Gastroesophageal sphincter (tissue), 4 donors: Measurements from ENCODE around the gene GJA4. TPM values are rescaled to one million over a fixed set of nuclear protein-coding genes. Genes with fewer than 3 reads are reported as not detected.

Experiments used
- ATAC-seq: fragments of 150-250 bp; one replicate; pipeline ENCODE4 v1.9.1; 2016; ENCODE audit warnings: mild to moderate bottlenecking, moderate library complexity
- H3K27ac ChIP-seq, 4 donors: fragments of 200-600 bp; sonication (generic) in 3 of 4; 1 replicate in 3 of 4; 2 replicates in 1 of 4; pipeline ENCODE4 v1.5.1; 2016 to 2019
- H3K27me3 ChIP-seq: fragments of 200-600 bp; sonication (generic); one replicate; pipeline ENCODE4 v1.5.1; 2019
- H3K36me3 ChIP-seq, 2 donors: fragments of 200-600 bp; sonication (generic); one replicate each; pipeline ENCODE4 v1.5.1; 2019; ENCODE audit warnings: control low read depth in 1 of 2
- H3K4me1 ChIP-seq, 3 donors: fragments of 200-600 bp; sonication (generic); 1 replicate in 2 of 3; 2 replicates in 1 of 3; pipeline ENCODE4 v1.5.1; 2016 to 2019; ENCODE audit warnings: control low read depth in 2 of 3
- H3K4me3 ChIP-seq, 2 donors: fragments of 200-600 bp; sonication (generic); one replicate each; pipeline ENCODE4 v1.5.1; 2019; ENCODE audit warnings: mild to moderate bottlenecking in 1 of 2, moderate library complexity in 1 of 2
- H3K9me3 ChIP-seq, 3 donors: fragments of 200-600 bp; sonication (generic); one replicate each; pipeline ENCODE4 v1.5.1; 2017 to 2019; ENCODE audit warnings: control low read depth in 2 of 3
- EP300 ChIP-seq: sonication (generic); formaldehyde crosslinking; IDR thresholded peaks from one replicate; pipeline ENCODE4 v1.6.1; 2017; ENCODE audit warnings: antibody characterized with exemption, mild to moderate bottlenecking
- POLR2A ChIP-seq, 2 donors: fragments of 450-650 bp; IDR thresholded peaks; one replicate each; pipeline ENCODE4 v1.6.1; 2017; ENCODE audit warnings: antibody characterized with exemption in 2 of 2, mild to moderate bottlenecking in 2 of 2, moderate library complexity in 1 of 2
- POLR2AphosphoS5 ChIP-seq: sonication (generic); formaldehyde crosslinking; IDR thresholded peaks from one replicate; pipeline ENCODE4 v1.6.1; 2017; ENCODE audit warnings: antibody characterized with exemption
- WGBS, 2 donors: methylation state at CpG; one replicate each; pipeline ENCODE4 v1.1.5; 2018; ENCODE audit warnings: low coverage in 1 of 2; 5-methylcytosine and 5-hydroxymethylcytosine counted together
- total RNA-seq, 4 donors: library from RNA; depleted of rRNA; stranded (reverse); fragments of >200 nt; gene quantifications; one replicate each; pipeline ENCODE4 v1.1.0, GENCODE V29; 2016
- TF ChIP-seq, protein P1 (sequence below), 4 experiments: fragments of 200-600 bp in 2 of 4; fragments of 450-650 bp in 2 of 4; sonication (generic) in 1 of 4; IDR thresholded peaks; one replicate each; pipeline ENCODE4 v1.5.1; 2017 to 2019; ENCODE audit warnings: antibody characterized with exemption in 4 of 4, mild to moderate bottlenecking in 2 of 4, moderate library complexity in 2 of 4

GJA4 gene
- total RNA-seq, 4 donors from 2014 or later = 8.6 to 27.0 (median 18.4) TPM

DNA sequence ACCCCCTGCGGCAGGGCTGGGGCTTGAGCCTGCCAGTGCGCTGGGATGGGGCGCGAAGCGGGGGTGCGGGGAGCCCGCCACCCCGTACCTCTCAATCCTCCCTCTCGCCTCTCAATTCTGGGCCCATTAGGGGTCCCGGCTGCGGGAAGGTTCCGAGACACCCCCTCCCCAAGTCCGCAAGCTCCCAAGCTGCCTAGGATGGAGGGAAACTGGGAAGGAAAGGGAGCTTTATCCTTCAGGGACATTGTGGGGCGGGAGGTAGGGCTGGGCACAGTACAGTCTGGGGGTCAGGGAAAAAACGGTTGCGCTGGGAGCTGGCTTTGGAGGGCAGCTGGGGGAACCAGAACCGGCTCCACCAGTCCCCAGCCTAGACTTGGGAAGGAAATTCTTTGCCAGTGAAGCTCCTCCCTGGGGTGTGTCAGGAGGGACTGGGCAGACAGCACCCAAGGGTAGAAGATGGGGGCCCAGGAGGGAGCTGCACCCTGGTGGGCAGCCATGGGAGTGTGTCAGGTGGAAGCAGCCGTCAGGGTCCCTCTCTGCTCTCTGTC, 10.9 kb upstream of the GJA4 start:
- no peaks in the 10 kb centered on the region for H3K9me3 ChIP-seq
- no peaks in the 10 kb centered on the region for H3K36me3 ChIP-seq
- H3K27ac ChIP-seq = no peak overlapping the region
- TF ChIP-seq EP300 (no peak), POLR2AphosphoS5 (no peak), POLR2A (IDR thresholded peaks at IDR 0.05) (no peak)
- TF ChIP-seq, protein P1, sequence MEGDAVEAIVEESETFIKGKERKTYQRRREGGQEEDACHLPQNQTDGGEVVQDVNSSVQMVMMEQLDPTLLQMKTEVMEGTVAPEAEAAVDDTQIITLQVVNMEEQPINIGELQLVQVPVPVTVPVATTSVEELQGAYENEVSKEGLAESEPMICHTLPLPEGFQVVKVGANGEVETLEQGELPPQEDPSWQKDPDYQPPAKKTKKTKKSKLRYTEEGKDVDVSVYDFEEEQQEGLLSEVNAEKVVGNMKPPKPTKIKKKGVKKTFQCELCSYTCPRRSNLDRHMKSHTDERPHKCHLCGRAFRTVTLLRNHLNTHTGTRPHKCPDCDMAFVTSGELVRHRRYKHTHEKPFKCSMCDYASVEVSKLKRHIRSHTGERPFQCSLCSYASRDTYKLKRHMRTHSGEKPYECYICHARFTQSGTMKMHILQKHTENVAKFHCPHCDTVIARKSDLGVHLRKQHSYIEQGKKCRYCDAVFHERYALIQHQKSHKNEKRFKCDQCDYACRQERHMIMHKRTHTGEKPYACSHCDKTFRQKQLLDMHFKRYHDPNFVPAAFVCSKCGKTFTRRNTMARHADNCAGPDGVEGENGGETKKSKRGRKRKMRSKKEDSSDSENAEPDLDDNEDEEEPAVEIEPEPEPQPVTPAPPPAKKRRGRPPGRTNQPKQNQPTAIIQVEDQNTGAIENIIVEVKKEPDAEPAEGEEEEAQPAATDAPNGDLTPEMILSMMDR (IDR thresholded peaks at IDR 0.05) = no peak
- peaks cover 82% of the 10 kb centered on the region for H3K27me3 ChIP-seq
- 0% methylated on average over 3 of the region's 18 CpGs; no CpG with 5 or more reads in 1 of the 2 donors for WGBS, 2 donors
- peak overlapping the region in 1 of 2 donors; percentile 39 for H3K4me3 ChIP-seq
- peaks cover 0 to 21% (median 8%) of the 10 kb centered on the region in 3 donors for H3K4me1 ChIP-seq
- ATAC-seq = no peak

DNA sequence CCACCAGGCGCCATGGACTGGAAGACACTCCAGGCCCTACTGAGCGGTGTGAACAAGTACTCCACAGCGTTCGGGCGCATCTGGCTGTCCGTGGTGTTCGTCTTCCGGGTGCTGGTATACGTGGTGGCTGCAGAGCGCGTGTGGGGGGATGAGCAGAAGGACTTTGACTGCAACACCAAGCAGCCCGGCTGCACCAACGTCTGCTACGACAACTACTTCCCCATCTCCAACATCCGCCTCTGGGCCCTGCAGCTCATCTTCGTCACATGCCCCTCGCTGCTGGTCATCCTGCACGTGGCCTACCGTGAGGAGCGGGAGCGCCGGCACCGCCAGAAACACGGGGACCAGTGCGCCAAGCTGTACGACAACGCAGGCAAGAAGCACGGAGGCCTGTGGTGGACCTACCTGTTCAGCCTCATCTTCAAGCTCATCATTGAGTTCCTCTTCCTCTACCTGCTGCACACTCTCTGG, 8.0 kb upstream of the GJA4 start:
- no peak overlapping the region for H3K27ac ChIP-seq
- no peaks in the 10 kb centered on the region for H3K9me3 ChIP-seq
- H3K36me3 ChIP-seq = no peaks in the 10 kb centered on the region
- TF ChIP-seq POLR2AphosphoS5 (no peak), EP300 (no peak)
- TF ChIP-seq, protein P1 (IDR thresholded peaks at IDR 0.05) = no peak
- ATAC-seq = no peak
- H3K27me3 ChIP-seq = peaks cover 54% of the 10 kb centered on the region
- H3K4me3 ChIP-seq = no peak overlapping the region
- WGBS, 2 donors = 80 to 91% methylated on average over 4 to 7 of the region's 28 CpGs
- H3K4me1 ChIP-seq = peaks cover 0 to 22% (median 8%) of the 10 kb centered on the region in 3 donors

DNA sequence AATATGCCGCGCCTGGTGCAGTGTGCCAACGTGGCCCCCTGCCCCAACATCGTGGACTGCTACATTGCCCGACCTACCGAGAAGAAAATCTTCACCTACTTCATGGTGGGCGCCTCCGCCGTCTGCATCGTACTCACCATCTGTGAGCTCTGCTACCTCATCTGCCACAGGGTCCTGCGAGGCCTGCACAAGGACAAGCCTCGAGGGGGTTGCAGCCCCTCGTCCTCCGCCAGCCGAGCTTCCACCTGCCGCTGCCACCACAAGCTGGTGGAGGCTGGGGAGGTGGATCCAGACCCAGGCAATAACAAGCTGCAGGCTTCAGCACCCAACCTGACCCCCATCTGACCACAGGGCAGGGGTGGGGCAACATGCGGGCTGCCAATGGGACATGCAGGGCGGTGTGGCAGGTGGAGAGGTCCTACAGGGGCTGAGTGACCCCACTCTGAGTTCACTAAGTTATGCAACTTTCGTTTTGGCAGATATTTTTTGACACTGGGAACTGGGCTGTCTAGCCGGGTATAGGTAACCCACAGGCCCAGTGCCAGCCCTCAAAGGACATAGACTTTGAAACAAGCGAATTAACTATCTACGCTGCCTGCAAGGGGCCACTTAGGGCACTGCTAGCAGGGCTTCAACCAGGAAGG, 7.4 kb upstream of the GJA4 start:
- no peak overlapping the region for H3K27ac ChIP-seq
- H3K27me3 ChIP-seq = peaks cover 51% of the 10 kb centered on the region
- 51 to 78% methylated on average over 3 to 8 of the region's 22 CpGs for WGBS, 2 donors

DNA sequence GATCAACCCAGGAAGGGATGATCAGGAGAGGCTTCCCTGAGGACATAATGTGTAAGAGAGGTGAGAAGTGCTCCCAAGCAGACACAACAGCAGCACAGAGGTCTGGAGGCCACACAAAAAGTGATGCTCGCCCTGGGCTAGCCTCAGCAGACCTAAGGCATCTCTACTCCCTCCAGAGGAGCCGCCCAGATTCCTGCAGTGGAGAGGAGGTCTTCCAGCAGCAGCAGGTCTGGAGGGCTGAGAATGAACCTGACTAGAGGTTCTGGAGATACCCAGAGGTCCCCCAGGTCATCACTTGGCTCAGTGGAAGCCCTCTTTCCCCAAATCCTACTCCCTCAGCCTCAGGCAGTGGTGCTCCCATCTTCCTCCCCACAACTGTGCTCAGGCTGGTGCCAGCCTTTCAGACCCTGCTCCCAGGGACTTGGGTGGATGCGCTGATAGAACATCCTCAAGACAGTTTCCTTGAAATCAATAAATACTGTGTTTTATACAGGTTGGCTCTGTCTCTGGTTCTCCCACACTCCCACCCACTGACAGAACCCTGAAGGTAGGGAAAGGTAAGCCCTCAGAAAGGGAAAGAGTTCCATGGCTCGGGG, 6.8 kb upstream of the GJA4 start:
- no peak for ATAC-seq
- Histone ChIP-seq H3K27ac (no peak overlapping the region), H3K9me3 (peaks cover 0 to 5% (median 0%) of the 10 kb centered on the region in 3 donors), H3K27me3 (peaks cover 50% of the 10 kb centered on the region), H3K36me3 (no peaks in the 10 kb centered on the region), H3K4me3 (no peak overlapping the region), H3K4me1 (peaks cover 0 to 17% (median 8%) of the 10 kb centered on the region in 3 donors)
- TF ChIP-seq POLR2AphosphoS5 (no peak), POLR2A (IDR thresholded peaks at IDR 0.05) (no peak), EP300 (no peak)
- TF ChIP-seq, protein P1 (IDR thresholded peaks at IDR 0.05) = no peak
- WGBS, 2 donors = 0 to 44% methylated on average over 1 to 2 of the region's 4 CpGs

More for the DNA sequence above, 7.4 kb upstream of the GJA4 start:
- peaks cover 0 to 22% (median 8%) of the 10 kb centered on the region in 3 donors for H3K4me1 ChIP-seq
- peaks cover 0 to 3% (median 0%) of the 10 kb centered on the region in 3 donors for H3K9me3 ChIP-seq
- H3K4me3 ChIP-seq = no peak overlapping the region
- H3K36me3 ChIP-seq = no peaks in the 10 kb centered on the region
- ATAC-seq = no peak
- no peak for TF ChIP-seq POLR2AphosphoS5
- TF ChIP-seq POLR2A (IDR thresholded peaks at IDR 0.05) = no peak
- TF ChIP-seq, protein P1 (IDR thresholded peaks at IDR 0.05) = no peak
- TF ChIP-seq EP300 = no peak
